Right cardiac atrium (tissue), 5 donors: ENCODE results near the gene TCF12. TPM values are rescaled to one million over a fixed set of nuclear protein-coding genes. Genes with fewer than 3 reads are reported as not detected.
A peak's percentile ranks its signal among the peaks of the same experiment; 100 is the strongest.

Source experiments
- ATAC-seq, 2 donors: fragments of 200-7000 bp; cut with Tn5 transposase; one replicate each; pipeline versions ENCODE4 v1.8.0 to v1.9.1; 2020; ENCODE audit warnings: moderate library complexity in 2 of 2, mild to moderate bottlenecking in 1 of 2
- DNase-seq, 3 donors: peaks; one replicate each; pipeline ENCODE4 v3.0.0-alpha.2; 2020
- H3K27ac ChIP-seq: one replicate; pipeline ENCODE4 v1.5.1; 2013; ENCODE audit warnings: mild to moderate bottlenecking, low read length, control low read depth, moderate library complexity
- H3K27me3 ChIP-seq: one replicate; pipeline ENCODE4 v1.6.1; 2013; ENCODE audit not compliant: control insufficient read depth, insufficient read depth
- H3K4me1 ChIP-seq: one replicate; pipeline ENCODE4 v1.6.1; 2013; ENCODE audit warnings: low read length; ENCODE audit not compliant: control insufficient read depth, insufficient read depth
- H3K4me3 ChIP-seq: one replicate; pipeline ENCODE4 v1.5.1; 2013; ENCODE audit warnings: low read length, control low read depth
- H3K9me3 ChIP-seq: one replicate; pipeline ENCODE4 v1.6.1; 2013; ENCODE audit warnings: low read length; ENCODE audit not compliant: control insufficient read depth
- WGBS: extraction: QIAGEN DNeasy Blood & Tissue Kit; methylation state at CpG from one replicate; pipeline ENCODE4 v1.1.7; 2013; 5-methylcytosine and 5-hydroxymethylcytosine counted together
- intact Hi-C, 4 donors: fragments of 100-400 bp; cut with DNase I; formaldehyde crosslinking; loops; one replicate each; pipeline versions ENCODE4 v1.11.0 to v1.14.0; 2022 to 2023
- polyA plus RNA-seq: library from polyadenylated mRNA; stranded (reverse); fragments of 200-250 nt; gene quantifications from one replicate; pipeline ENCODE4 v1.2.3, GENCODE V29; 2013
- total RNA-seq, 4 donors: library from RNA; stranded (reverse); fragmentation: NEBNext Ultra II Directional; extraction: Animal tissue kit (Norgen Biotek cat#: 25700); gene quantifications; one replicate each; pipeline ENCODE4 v1.2.1, GENCODE V29; 2021
- donor health status: healthy with polysubstance abuse.
- donor health status: DM: no; HTN: yes; CAD: no.
- donor health status: DM: no; HTN: no; CAD: no.
- donor health status: DM: no; HTN: yes; CAD: no; lungs with severe emphysema.
- donor health status: DM: yes; HTN: yes; CAD: no.

TCF12 gene
- total and polyA plus RNA-seq, 5 donors = 11.7 to 58.8 (median 51.5) TPM

DNA sequence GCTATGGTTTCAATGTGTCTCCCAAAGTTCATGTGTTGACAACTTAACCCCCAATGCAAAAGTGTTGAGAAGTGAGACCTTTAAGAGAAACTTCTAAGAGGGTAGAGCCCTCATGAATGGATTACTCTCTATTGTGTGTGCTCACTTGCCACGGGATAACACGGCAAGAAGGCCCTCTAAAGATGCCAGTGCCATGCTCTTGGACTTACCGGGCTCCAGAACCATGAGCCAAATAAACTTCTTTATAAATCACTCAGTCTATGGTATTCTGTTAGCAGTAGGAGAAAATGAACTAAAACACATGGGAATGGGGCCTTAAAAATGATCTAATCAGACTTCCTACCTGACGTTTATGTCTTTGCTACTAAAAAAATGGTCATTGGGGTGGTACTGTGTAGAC, 2.6 kb upstream of the TCF12 start:
- no peaks in the 10 kb centered on the region for H3K27me3 ChIP-seq
- ATAC-seq = no peak
- H3K9me3 ChIP-seq = no peaks in the 10 kb centered on the region
- H3K4me3 ChIP-seq = no peak overlapping the region
- H3K27ac ChIP-seq = no peak overlapping the region
- intact Hi-C loops = loop anchor here in 2 of 4 donors (10.0 kb wide), 1 partner anchor 219 kb away; no protein-coding TSS in a partner anchor
- no peak for DNase-seq
- WGBS = 91% methylated on average over 4 of the region's 4 CpGs
- peaks cover 5% of the 10 kb centered on the region for H3K4me1 ChIP-seq

DNA sequence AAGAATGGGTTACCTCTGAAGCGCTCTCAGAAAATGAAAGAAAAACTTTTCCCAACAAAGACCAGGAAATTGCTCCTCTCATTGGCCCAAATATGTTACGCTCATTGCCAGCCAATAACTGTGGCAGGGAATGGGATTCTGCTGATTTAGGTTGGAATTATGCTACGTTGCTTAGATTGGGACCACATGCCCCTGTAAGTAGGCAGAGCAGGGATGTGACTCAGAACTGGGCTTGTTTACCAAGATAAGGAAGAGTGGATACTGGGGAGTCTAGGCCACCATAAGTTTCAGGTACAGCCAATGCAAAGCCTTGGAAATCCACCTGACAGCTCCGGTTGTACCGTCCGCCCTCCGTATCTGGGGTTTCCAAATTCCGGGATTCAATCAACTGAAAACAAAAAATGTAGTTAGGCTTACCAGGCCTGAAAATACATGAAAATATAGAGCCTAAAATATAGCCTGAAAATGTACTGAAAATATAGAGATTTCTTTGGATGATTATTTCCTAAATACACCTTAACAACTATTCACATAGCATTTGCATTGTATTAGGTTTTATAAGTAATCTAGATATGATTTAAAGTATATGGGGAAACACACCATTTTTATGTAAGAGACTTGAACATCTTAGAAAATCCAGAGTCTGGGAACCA, 1.5 kb upstream of the TCF12 start:
- intact Hi-C loops = loop anchor here in 2 of 4 donors (10.0 kb wide), 1 partner anchor 218 kb away; no protein-coding TSS in a partner anchor
- DNase-seq (no peak), ATAC-seq (no peak)
- H3K4me1 ChIP-seq = peaks cover 5% of the 10 kb centered on the region
- no peaks in the 10 kb centered on the region for H3K27me3 ChIP-seq
- H3K27ac ChIP-seq = no peak overlapping the region
- peak overlapping the region; percentile 92 for H3K4me3 ChIP-seq
- WGBS = 97% methylated on average over 8 of the region's 8 CpGs
- no peaks in the 10 kb centered on the region for H3K9me3 ChIP-seq

DNA sequence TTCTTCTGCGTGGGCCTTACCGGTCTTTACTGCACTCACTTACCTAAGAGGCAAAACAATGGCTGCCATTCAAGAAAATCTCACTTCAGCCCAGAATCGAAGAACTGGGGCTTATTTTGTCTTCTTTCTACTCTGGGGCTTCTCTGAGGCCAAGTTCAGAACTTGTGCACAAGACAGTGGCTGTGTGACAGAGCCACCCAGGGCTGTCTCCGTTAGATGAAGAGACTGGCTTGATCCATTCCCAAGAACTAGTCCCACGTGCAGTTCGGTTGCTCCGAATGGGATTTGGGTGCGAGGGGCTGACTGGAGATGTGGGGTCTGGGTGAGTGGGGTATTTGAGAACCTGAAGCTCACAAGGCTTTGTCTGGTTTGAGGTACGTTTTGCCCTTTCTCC, 795 bp upstream of the TCF12 start:
- DNase-seq = no peak
- no peaks in the 10 kb centered on the region for H3K27me3 ChIP-seq
- 10% methylated on average over 9 of the region's 9 CpGs for WGBS
- peak; percentile 4 to 16 for ATAC-seq
- H3K4me3 ChIP-seq = peak overlapping the region; percentile 92
- H3K9me3 ChIP-seq = no peaks in the 10 kb centered on the region
- peak overlapping the region; percentile 53 for H3K27ac ChIP-seq
- intact Hi-C loops = loop anchor here in 3 of 4 donors (1.0 to 10.0 kb wide), 3 partner anchors 30 to 217 kb away; no protein-coding TSS in a partner anchor
- peaks cover 5% of the 10 kb centered on the region for H3K4me1 ChIP-seq

DNA sequence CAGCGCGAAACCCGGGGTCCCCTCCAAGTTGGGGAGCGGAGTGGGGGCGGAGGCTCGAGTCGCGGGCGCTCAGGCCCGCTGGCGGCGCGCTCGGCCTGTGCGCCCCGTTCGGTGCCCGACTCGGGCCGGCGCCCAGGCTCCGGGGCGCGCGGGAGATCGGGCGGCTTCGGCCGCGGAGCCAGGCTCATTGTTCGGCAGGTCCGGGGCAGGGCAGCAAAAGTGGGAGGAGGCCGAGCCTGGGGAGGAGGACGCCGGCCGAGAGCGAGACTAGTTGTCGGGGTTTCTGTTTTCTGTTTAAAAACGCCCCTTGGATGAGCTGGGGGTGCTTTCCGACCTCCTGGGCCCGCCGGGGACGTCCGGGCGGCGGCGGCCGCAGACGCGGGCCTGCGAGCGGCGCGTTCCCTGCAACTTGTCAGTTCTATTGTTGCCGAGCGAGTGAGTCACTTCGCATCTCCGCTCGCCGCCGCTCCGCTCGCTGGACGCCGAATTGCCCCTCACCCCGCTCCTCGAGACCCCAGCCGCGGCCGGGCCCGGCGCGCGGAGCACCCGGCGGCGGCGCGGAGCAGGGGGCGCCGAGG, 676 bp downstream of the TCF12 start:
- ATAC-seq (peak; percentile 19 to 43), DNase-seq (peak; percentile 60 to 84 (median 81))
- intact Hi-C loops = loop anchor here in 3 of 4 donors (2.0 to 10.0 kb wide), 2 partner anchors 32 to 216 kb away; no protein-coding TSS in a partner anchor
- peak overlapping the region; percentile 92 for H3K4me3 ChIP-seq
- under 1% methylated on average over 81 of the region's 81 CpGs for WGBS
- no peaks in the 10 kb centered on the region for H3K27me3 ChIP-seq
- H3K27ac ChIP-seq = peak overlapping the region; percentile 89
- peaks cover 5% of the 10 kb centered on the region for H3K4me1 ChIP-seq
- no peaks in the 10 kb centered on the region for H3K9me3 ChIP-seq

DNA sequence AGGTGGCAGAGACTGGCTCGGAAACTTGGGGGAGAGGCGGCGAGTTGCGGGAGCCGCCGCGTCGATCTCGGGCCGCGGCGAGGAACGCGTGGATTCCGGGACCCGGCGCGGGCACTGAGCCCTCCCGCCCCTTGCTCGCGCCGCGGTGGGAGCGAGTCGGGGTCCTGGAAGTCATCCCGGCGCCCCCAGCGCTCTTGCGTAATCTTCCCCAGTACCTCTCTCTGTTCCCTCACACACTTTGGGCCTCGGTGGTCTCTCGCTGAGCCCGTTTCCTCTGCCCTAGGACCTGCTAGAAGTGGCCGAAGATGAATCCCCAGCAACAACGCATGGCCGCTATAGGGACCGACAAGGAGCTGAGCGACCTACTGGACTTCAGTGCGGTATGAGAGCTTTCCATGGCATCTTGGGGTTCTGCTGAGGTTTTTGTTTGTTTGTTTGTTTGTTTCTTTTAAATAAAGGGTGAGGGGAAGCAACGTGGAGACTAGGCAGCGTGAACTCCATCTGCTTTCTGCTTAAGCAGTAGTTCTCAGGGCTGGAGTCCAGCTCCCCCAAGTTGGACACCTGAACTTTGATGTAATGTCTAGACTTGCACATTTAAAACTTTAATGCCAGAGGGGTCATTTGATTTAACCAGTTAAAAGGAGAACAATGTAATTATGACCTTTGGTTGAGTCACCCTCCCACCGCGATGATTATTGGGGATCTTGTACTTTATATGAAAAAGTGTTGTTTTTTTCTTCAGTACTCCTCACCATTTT, 1.3 kb downstream of the TCF12 start:
- Histone ChIP-seq H3K4me3 (peak overlapping the region; percentile 92), H3K27ac (peak overlapping the region; percentile 89), H3K27me3 (no peaks in the 10 kb centered on the region), H3K9me3 (no peaks in the 10 kb centered on the region), H3K4me1 (peaks cover 5% of the 10 kb centered on the region)
- DNase-seq (peak in 2 of 3 donors; percentile 29 to 70), ATAC-seq (peak; percentile 1 to 9)
- intact Hi-C loops = loop anchor here (2.0 to 10.0 kb wide), 2 partner anchors 33 to 215 kb away; no protein-coding TSS in a partner anchor
- 2% methylated on average over 42 of the region's 42 CpGs for WGBS

DNA sequence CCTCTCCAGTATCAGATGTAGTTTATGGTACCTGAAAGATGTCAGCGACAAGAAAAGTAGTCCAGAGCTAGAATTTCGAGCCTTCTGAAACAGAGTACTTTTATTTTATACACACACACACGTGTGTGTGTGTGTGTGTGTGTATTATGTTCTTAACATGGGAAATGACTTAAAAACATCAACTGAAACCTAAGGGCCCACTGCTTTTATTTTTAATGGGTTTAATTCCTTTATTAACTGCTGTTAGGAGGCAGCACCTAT, 1.9 kb downstream of the TCF12 start:
- H3K27ac ChIP-seq = no peak overlapping the region
- no peaks in the 10 kb centered on the region for H3K27me3 ChIP-seq
- peak overlapping the region; percentile 92 for H3K4me3 ChIP-seq
- WGBS = 21% methylated on average over 3 of the region's 3 CpGs
- peaks cover 5% of the 10 kb centered on the region for H3K4me1 ChIP-seq
- intact Hi-C loops = loop anchor here in 1 of 4 donors (10.0 kb wide), 1 partner anchor 215 kb away; no protein-coding TSS in a partner anchor
- no peak for ATAC-seq
- H3K9me3 ChIP-seq = no peaks in the 10 kb centered on the region
- DNase-seq = no peak

DNA sequence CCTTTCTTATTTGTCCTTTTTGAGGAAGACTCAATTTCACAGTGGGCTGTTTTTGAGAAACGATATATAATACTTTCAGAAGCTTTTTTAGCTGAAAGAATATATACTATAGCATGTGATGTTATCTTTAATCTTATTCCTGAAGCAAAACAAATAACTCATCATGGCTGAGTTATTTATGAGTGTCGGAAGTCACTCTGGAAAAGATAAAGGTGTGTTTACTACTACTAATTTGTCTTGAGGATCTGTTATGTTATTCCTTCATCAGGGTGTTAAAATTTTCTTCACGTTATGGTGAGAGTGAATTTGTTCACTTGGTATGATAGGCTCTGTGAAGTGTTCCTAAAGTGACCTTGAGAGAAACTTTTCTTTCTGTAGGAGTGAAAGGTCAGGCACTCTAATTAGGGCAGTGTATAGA, 4.7 kb downstream of the TCF12 start:
- Histone ChIP-seq H3K27me3 (no peaks in the 10 kb centered on the region), H3K4me1 (no peaks in the 10 kb centered on the region), H3K9me3 (no peaks in the 10 kb centered on the region), H3K27ac (no peak overlapping the region), H3K4me3 (no peak overlapping the region)
- intact Hi-C loops = loop anchor here in 1 of 4 donors (10.0 kb wide), 1 partner anchor 212 kb away; no protein-coding TSS in a partner anchor
- no peak for ATAC-seq
- DNase-seq = no peak
- 59% methylated on average over 3 of the region's 3 CpGs for WGBS

DNA sequence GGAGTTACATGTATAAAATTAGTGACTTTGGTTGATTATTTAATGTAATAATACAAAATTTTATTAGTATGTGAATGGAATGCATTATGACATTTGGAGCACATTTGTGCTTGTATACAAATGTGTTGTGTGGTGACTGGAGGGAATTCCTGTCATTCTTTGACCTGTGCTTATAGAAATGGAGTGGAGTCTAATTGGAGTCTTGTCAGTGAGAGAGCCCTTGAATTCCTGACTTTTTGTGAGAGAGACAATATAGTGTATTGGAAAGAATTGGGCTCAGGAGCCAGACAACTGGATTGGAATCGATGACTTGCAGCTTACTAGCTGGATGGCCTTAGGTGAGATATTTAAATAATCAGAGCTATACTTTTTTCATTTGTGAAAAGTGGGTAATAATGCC, 9.4 kb downstream of the TCF12 start:
- H3K4me3 ChIP-seq = no peak overlapping the region
- 92% methylated on average over 1 of the region's 1 CpG for WGBS
- no peaks in the 10 kb centered on the region for H3K27me3 ChIP-seq
- H3K27ac ChIP-seq = no peak overlapping the region
- H3K4me1 ChIP-seq = peaks cover 7% of the 10 kb centered on the region
- DNase-seq (no peak), ATAC-seq (no peak)
- no peaks in the 10 kb centered on the region for H3K9me3 ChIP-seq
- intact Hi-C loops = loop anchor here in 1 of 4 donors (10.0 kb wide), 1 partner anchor 207 kb away; no protein-coding TSS in a partner anchor

DNA sequence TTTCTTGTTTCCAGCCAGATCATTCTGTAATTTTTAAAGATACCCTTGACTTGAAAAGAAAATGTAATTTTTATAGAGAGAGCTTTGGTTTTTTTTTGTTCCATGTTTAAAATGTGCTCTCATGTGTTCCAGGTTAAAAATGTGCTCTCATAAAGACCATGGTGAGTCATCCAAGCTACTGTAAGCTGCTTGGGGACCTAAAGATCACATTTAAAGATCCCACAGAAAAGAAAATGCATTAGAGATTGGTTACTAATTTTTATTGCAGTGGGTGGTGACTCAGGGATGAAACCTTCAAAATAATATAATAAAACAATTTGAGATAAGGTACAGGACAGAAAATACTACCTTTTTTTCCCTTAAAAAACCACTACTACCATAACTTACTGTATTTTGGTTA, 11.0 kb downstream of the TCF12 start:
- intact Hi-C loops = loop anchor here in 1 of 4 donors (10.0 kb wide), 1 partner anchor 205 kb away; no protein-coding TSS in a partner anchor
- Histone ChIP-seq H3K4me1 (peaks cover 7% of the 10 kb centered on the region), H3K4me3 (no peak overlapping the region), H3K27ac (no peak overlapping the region), H3K9me3 (no peaks in the 10 kb centered on the region), H3K27me3 (no peaks in the 10 kb centered on the region)
- ATAC-seq = no peak
- DNase-seq = no peak

DNA sequence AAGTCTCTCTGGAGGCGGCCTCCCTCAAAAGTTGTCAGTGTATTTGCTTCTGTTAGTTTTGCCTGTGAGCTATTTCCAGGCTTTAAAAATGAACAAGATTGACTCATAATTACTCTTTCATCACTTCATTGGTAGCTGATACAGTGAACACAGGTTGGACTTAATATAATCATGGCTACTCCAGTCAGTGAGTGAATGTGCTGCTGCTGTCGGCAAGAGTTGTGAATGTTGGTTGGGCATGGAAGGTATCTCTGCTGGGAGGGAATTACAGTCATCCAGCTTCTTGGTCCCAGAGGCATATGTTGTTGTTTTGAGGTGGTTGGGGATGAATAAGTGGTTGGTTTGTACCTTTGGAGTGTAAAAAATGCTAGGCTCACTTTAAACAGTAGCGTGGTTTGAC, 11.5 kb downstream of the TCF12 start:
- H3K4me3 ChIP-seq = no peak overlapping the region
- WGBS = 91% methylated on average over 3 of the region's 3 CpGs
- H3K9me3 ChIP-seq = no peaks in the 10 kb centered on the region
- DNase-seq (no peak), ATAC-seq (no peak)
- H3K27me3 ChIP-seq = no peaks in the 10 kb centered on the region
- intact Hi-C loops = loop anchor here in 1 of 4 donors (10.0 kb wide), 1 partner anchor 205 kb away; no protein-coding TSS in a partner anchor
- no peak overlapping the region for H3K27ac ChIP-seq
- H3K4me1 ChIP-seq = peaks cover 7% of the 10 kb centered on the region
